Calu3 (cell line): ENCODE results near the gene METTL25. TPM values are rescaled to one million over a fixed set of nuclear protein-coding genes. Genes with fewer than 3 reads are reported as not detected.

Source experiments
- BruUV-seq: library from RNA; stranded (reverse); fragments of 400-500 nt; replicated peaks from 2 replicates; lab custom pipeline; 2021; lab: Mats Ljungman, UMichigan
- CTCF ChIA-PET: fragments of 300-600 bp; sonication (Branson Sonifier 250); formaldehyde crosslinking; loops from one replicate; lab custom pipeline; 2022; ENCODE audit warnings: antibody characterized with exemption; lab: Charles Lee
- DNase-seq: peaks from one replicate; pipeline ENCODE4 v3.0.0; 2022
- H3K27ac Mint-ChIP-seq: one replicate; pipeline ENCODE4 v1.8.0; 2022; ENCODE audit warnings: mixed read lengths; ENCODE audit not compliant: unreplicated experiment
- H3K27me3 Mint-ChIP-seq: one replicate; pipeline ENCODE4 v1.8.0; 2022; ENCODE audit warnings: mixed read lengths; ENCODE audit not compliant: unreplicated experiment
- H3K36me3 Mint-ChIP-seq: one replicate; pipeline ENCODE4 v1.8.0; 2022; ENCODE audit warnings: mild to moderate bottlenecking, moderate library complexity, mixed read lengths; ENCODE audit not compliant: insufficient read depth, unreplicated experiment
- H3K4me1 Mint-ChIP-seq: one replicate; pipeline ENCODE4 v1.8.0; 2022; ENCODE audit warnings: mild to moderate bottlenecking, low read depth, mixed read lengths; ENCODE audit not compliant: unreplicated experiment
- H3K4me3 Mint-ChIP-seq: one replicate; pipeline ENCODE4 v1.8.0; 2022; ENCODE audit warnings: mild to moderate bottlenecking, low read depth, moderate library complexity, mixed read lengths; ENCODE audit not compliant: unreplicated experiment
- H3K9me3 Mint-ChIP-seq: one replicate; pipeline ENCODE4 v1.8.0; 2022; ENCODE audit warnings: low read depth, mixed read lengths; ENCODE audit not compliant: unreplicated experiment
- intact Hi-C: fragments of 100-400 bp; cut with micrococcal nuclease; formaldehyde crosslinking; loops from one replicate; pipeline ENCODE4 v1.10.0; 2022; ENCODE audit not compliant: unreplicated experiment
- total RNA-seq: library from RNA; stranded (reverse); gene quantifications from 2 replicates; pipeline ENCODE4 v1.2.3, GENCODE V29; 2022
- TF ChIP-seq, protein P1 (sequence below): fragments of 200-600 bp; IDR thresholded peaks from one replicate; pipeline ENCODE4 v1.8.0; 2022; ENCODE audit warnings: antibody characterized with exemption; ENCODE audit not compliant: unreplicated experiment

Gene METTL25
- total RNA-seq, 1 experiment from 2014 or later: 6.7 TPM

DNA sequence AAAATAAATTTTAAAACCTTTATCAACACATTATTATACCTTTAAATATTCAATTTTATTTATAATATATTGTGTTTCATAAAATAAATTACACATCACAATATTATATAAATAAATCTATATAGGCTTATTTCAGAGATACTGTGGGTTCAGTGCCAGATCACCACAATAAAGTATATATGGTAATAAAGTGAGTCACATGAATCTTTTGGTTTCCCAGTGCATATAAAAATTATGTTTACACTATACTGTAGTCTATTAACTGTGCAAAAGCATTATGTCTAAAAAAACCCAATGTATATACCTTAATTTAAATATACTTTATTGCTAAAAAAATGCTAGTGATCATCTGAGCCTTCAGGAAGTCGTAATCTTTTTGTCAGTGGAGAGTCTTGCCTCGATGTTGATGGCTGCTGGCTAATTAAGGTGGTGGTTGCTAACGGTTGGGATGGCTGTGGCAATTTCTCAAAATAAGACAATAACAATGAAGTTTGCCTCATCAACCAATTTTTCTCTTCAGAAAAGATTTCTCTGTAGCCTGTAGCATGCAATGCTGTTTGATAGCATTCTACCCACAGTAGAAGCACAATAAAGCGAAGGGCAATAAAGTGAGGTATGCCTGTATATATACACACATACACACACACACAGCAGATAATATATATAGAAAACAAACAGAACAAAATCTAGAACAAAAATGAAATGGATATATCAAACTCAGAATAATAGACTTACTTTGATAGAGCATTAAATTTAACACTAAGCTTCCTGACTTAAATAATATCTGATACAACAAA lies 32.6 kb upstream of the METTL25 start:
- DNase-seq: no peak
- intact Hi-C loops: loop anchor here (2.0 to 10.0 kb wide), 2 partner anchors 383 to 531 kb away; no protein-coding TSS in a partner anchor
- no peaks in the 10 kb centered on the region for H3K27me3 Mint-ChIP-seq
- TF ChIP-seq, protein P1, sequence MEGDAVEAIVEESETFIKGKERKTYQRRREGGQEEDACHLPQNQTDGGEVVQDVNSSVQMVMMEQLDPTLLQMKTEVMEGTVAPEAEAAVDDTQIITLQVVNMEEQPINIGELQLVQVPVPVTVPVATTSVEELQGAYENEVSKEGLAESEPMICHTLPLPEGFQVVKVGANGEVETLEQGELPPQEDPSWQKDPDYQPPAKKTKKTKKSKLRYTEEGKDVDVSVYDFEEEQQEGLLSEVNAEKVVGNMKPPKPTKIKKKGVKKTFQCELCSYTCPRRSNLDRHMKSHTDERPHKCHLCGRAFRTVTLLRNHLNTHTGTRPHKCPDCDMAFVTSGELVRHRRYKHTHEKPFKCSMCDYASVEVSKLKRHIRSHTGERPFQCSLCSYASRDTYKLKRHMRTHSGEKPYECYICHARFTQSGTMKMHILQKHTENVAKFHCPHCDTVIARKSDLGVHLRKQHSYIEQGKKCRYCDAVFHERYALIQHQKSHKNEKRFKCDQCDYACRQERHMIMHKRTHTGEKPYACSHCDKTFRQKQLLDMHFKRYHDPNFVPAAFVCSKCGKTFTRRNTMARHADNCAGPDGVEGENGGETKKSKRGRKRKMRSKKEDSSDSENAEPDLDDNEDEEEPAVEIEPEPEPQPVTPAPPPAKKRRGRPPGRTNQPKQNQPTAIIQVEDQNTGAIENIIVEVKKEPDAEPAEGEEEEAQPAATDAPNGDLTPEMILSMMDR: no peak
- no TSS peak for BruUV-seq
- no peaks in the 10 kb centered on the region for H3K9me3 Mint-ChIP-seq
- CTCF ChIA-PET: no interaction called here
- H3K4me3 Mint-ChIP-seq: no peak overlapping the region
- no peak overlapping the region for H3K27ac Mint-ChIP-seq
- no peaks in the 10 kb centered on the region for H3K4me1 Mint-ChIP-seq
- H3K36me3 Mint-ChIP-seq: no peaks in the 10 kb centered on the region

DNA sequence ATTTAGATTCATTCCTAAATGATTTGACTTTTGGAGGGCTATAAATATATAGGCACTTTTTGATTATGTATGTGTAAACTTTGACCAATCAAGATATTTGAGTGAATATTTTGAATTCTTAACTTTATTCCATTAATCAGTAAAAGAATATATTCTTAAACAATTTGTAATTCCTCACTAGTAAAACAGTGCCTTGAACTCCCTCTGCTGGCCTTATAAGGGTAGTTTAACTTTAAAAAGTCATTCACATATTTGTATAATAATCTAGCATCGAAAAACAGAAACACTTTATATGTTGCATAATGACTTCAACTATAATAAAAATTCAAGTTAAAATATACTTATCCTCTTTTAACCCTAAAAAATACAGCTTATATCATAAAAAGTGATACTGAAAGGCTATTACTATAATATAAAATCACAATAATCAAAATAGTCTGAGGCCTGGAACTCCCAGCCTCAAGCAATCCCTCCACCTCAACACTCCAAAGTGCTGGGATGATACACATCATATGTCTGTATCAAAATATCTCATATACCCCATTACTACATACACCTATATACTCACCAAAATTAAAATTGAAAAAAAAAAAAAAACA lies 31.3 kb upstream of the METTL25 start:
- intact Hi-C loops: loop anchor here (1.0 to 10.0 kb wide), 3 partner anchors 384 to 683 kb away; no protein-coding TSS in a partner anchor
- no peaks in the 10 kb centered on the region for H3K4me1 Mint-ChIP-seq
- CTCF ChIA-PET: no interaction called here
- no peaks in the 10 kb centered on the region for H3K36me3 Mint-ChIP-seq
- no peaks in the 10 kb centered on the region for H3K27me3 Mint-ChIP-seq
- H3K9me3 Mint-ChIP-seq: no peaks in the 10 kb centered on the region
- BruUV-seq: no TSS peak
- TF ChIP-seq, protein P1: peak; percentile 40
- no peak overlapping the region for H3K27ac Mint-ChIP-seq
- DNase-seq: no peak
- no peak overlapping the region for H3K4me3 Mint-ChIP-seq

DNA sequence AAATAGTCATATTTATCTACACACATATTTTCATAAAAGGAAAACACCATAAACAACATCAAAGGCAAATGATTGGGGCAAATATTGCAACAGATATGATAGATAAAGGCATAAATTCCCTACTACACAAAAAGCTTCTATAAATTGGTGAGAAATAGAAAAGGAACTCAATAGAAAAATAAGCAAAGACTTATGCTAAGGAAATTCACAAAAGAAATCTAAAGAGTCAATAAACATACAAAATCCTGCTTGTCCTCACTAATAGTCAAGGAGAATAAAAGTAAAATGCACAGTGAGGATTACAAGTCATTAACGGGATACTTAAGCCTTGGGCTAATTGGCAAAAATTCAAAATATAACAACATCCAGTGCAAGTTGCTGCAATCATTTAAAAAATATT lies 30.5 kb upstream of the METTL25 start:
- no TSS peak for BruUV-seq
- DNase-seq: no peak
- no peak overlapping the region for H3K27ac Mint-ChIP-seq

DNA sequence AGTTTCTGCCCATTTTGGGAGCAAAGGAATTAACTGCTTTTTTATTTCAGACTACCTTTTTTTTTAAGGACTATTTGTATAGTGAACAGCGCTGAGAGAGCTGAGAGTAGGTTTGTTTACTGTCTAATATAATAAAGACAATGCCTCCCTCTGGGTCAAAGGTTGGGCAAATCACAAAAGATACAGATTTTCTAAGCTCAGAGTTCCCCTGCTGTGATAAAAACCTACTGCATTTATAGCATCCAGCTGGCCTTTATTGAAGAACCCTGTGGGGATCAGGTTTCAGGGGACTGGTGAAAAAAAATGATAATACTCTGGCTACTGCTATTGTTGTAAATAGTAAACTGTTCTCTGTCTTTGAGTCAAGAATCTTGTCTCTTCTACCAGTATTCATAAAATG lies 28.8 kb upstream of the METTL25 start:
- Mint-ChIP-seq H3K36me3 (no peaks in the 10 kb centered on the region), H3K27me3 (no peaks in the 10 kb centered on the region), H3K4me3 (no peak overlapping the region), H3K4me1 (no peaks in the 10 kb centered on the region), H3K27ac (no peak overlapping the region), H3K9me3 (no peaks in the 10 kb centered on the region)
- BruUV-seq: no TSS peak
- intact Hi-C loops: loop anchor here (10.0 kb wide), 1 partner anchor 535 kb away; no protein-coding TSS in a partner anchor
- TF ChIP-seq, protein P1: no peak
- no peak for DNase-seq
- CTCF ChIA-PET: interaction anchor here (0.8 kb wide), 1 partner anchor 15 kb away, joined by 3 read pairs; no protein-coding TSS in a partner anchor

More for the DNA sequence above, 30.5 kb upstream of the METTL25 start:
- Mint-ChIP-seq H3K4me1 (no peaks in the 10 kb centered on the region), H3K4me3 (no peak overlapping the region), H3K36me3 (no peaks in the 10 kb centered on the region), H3K27me3 (no peaks in the 10 kb centered on the region), H3K9me3 (no peaks in the 10 kb centered on the region)
- CTCF ChIA-PET: no interaction called here
- TF ChIP-seq, protein P1: no peak
- intact Hi-C loops: loop anchor here (1.0 to 10.0 kb wide), 3 partner anchors 385 to 684 kb away; no protein-coding TSS in a partner anchor
